Measurements from ENCODE around the gene CTSE.

The CTSE gene

DNA sequence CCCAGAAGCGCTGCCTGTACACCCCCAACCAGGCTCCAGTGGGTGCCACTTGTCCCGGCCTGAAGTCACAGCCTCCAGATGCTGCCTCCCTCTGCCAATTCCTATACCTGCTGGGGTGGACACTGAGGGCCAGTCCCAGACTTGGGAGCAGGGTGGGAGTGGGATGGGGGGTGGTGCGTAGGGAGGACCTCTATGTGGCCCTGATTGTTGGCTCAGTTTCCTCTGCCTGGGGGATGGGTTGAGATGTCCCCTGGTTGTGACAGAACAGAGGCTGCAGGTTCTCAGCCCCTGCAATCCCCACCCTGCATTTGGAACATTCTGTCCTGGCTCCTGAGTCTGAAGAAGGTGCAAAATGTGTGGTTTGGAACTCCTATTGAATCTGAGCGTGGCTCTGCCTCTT is 47.7 kb downstream of the CTSE start:
- no peak for DNase-seq (ENCODE audit: low read depth)
- TF ChIP-seq, protein P1, sequence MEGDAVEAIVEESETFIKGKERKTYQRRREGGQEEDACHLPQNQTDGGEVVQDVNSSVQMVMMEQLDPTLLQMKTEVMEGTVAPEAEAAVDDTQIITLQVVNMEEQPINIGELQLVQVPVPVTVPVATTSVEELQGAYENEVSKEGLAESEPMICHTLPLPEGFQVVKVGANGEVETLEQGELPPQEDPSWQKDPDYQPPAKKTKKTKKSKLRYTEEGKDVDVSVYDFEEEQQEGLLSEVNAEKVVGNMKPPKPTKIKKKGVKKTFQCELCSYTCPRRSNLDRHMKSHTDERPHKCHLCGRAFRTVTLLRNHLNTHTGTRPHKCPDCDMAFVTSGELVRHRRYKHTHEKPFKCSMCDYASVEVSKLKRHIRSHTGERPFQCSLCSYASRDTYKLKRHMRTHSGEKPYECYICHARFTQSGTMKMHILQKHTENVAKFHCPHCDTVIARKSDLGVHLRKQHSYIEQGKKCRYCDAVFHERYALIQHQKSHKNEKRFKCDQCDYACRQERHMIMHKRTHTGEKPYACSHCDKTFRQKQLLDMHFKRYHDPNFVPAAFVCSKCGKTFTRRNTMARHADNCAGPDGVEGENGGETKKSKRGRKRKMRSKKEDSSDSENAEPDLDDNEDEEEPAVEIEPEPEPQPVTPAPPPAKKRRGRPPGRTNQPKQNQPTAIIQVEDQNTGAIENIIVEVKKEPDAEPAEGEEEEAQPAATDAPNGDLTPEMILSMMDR (IDR thresholded peaks at IDR 0.05; ENCODE audit: control insufficient read depth, insufficient read depth, low read depth, low read length, missing control alignments), result no peak
- H3K4me3 ChIP-seq (ENCODE audit: control insufficient read depth, low read depth, low read length), result no peak overlapping the region

DNA sequence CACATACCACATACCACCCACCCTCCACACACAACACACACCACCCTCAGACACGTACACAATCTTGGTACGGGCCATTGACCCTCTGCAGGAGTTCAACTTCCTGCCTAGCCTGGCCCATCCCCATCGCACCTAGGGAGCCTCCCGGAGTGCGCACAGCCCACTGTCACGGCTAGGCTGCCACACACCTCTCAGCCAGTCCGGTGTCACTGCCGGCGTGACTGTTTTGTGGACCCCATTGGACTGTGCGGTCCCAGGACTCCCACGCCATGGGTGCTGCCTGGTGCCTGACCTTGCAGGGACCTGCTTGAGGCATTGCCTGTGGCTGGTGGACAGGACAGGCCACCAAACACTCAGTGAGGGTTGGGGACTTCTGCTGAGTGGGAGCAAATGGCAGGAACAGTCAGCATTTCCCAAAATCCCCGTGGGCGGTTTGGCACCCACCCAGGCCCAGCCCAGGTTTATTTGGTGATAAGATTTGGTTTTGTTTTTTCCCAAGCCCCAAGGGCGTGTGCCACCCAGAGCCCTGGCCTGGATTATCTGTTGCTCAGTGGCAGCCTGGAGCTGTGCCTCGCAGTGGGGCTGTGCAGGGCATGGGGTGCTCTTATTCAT is 48.2 kb downstream of the CTSE start:
- DNase-seq (ENCODE audit: low read depth), result no peak
- TF ChIP-seq, protein P1 (IDR thresholded peaks at IDR 0.05; ENCODE audit: control insufficient read depth, insufficient read depth, low read depth, low read length, missing control alignments), result no peak
- H3K4me3 ChIP-seq (ENCODE audit: control insufficient read depth, low read depth, low read length), result no peak overlapping the region

DNA sequence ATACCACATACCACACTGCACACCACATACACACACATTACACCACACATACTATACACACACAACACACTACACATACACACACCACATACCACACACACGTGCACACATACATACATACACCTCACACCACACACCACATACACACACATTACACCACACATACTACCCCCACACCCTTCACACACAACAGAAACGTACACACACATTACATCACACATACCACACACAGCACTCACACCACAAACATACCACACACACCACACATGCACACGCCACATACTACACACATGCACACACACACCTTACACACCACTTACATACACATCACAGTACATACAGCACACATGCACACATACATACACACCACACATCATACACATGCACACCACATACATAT is 49.0 kb downstream of the CTSE start:
- TF ChIP-seq, protein P1 (IDR thresholded peaks at IDR 0.05; ENCODE audit: control insufficient read depth, insufficient read depth, low read depth, low read length, missing control alignments), result no peak
- H3K4me3 ChIP-seq (ENCODE audit: control insufficient read depth, low read depth, low read length), result no peak overlapping the region
- no peak for DNase-seq (ENCODE audit: low read depth)

DNA sequence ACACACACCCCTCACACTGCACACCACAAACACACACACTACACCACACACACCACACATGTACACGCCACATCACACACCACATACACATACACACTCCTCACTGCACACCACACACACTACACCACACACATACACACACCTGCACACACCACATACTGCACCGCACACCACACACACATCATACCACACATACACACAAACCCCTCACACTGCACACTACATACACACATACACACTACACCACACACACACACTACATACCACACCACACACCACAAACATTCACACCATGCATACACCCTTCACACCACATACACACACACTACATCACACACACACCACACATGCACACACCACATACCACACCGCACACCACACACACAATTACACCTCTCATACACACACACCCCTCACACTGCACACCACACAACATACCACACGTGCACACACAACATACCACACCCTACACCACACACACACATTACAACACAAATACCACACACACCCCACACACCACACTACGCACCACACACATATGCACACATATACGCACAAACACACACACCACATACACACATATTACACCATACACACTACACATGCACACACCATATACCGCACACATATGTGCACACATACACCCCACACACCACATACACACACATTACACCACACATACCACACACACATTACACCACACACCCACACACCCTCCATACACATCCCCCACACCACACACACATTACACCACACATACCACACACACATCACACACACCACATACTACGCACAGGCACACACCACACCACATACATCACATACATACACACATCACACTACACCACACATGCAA is 50.1 kb downstream of the CTSE start:
- no peak for DNase-seq (ENCODE audit: low read depth)
- TF ChIP-seq, protein P1 (IDR thresholded peaks at IDR 0.05; ENCODE audit: control insufficient read depth, insufficient read depth, low read depth, low read length, missing control alignments), result no peak
- no peak overlapping the region for H3K4me3 ChIP-seq (ENCODE audit: control insufficient read depth, low read depth, low read length)

DNA sequence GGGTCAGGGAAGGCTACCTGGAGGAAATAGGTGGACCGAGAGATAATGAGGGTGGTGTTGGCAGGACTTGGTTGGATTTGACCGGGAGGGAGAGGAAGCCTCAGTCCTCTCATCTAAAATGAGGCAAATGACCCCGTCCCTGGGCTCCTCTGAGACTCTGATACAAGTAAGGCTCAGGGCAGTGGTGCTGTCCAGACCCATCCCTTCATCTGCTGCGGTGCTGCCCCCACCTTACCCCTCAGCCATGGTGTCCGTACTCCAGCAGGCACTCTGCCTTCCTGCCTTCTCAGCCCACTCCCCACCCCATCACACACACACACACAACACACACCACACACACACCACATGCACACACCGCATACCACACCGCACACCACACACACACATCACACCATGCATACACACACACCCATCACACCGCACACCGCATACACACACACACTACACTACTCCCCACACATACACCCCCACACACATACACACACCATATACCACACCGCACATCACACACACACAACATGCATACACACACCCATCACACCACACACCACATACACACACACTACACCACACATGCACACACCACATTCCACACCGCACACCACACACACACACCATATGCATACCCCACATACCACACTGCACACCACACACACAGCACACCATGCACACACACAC is 51.1 kb downstream of the CTSE start:
- DNase-seq (ENCODE audit: low read depth), result no peak
- no peak overlapping the region for H3K4me3 ChIP-seq (ENCODE audit: control insufficient read depth, low read depth, low read length)
- TF ChIP-seq, protein P1 (IDR thresholded peaks at IDR 0.05; ENCODE audit: control insufficient read depth, insufficient read depth, low read depth, low read length, missing control alignments), result no peak

DNA sequence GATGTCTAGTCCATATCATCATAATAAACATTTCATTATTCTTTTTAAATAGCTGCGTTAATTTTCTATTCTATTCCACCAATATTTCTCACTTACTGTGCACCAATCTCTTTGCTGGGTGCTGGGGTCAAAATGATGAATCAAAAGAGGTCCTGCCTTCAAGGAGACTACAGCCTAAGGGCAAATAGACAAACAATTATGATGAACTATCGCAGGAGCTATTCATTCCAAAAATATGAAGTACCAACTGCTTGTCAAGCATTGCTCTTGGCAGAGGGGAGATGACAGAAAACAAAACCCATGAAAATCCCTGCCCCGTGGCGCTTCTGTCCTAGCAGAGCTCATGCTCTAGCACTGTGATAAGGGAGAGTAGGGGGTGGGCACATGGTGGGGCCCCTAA is 51.6 kb downstream of the CTSE start:
- no peak for DNase-seq (ENCODE audit: low read depth)
- TF ChIP-seq, protein P1 (IDR thresholded peaks at IDR 0.05; ENCODE audit: control insufficient read depth, insufficient read depth, low read depth, low read length, missing control alignments), result no peak
- no peak overlapping the region for H3K4me3 ChIP-seq (ENCODE audit: control insufficient read depth, low read depth, low read length)
